ENCODE data around the gene RTL1.

RTL1 gene

DNA sequence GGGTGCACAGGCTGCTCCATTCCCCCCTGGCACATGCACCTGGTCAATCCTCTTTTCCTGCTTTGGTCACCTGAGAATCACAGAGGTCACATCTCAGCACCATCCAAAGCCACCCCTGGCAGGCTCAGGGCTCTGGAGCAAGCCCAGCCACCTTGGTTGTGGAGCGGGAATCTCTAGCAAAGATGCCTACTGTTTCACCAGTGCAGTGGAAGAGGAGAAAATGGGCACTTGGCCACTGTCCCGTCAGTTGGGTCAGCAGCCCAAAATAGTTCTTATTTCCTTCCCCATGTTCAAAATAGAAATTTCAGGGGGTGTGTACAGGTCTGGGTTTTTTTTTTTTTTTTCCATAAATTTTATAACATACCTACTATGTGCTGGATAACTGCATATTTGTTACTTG is 18.3 kb downstream of the RTL1 start:
- no peak overlapping the region for H2AFZ ChIP-seq (ENCODE audit: low read depth, low read length)
- DNase-seq = no peak
- TF ChIP-seq EZH2 (IDR thresholded peaks at IDR 0.05; ENCODE audit: borderline replicate concordance, low read depth, low read length, severe bottlenecking) = no peak
- TF ChIP-seq, protein P1, sequence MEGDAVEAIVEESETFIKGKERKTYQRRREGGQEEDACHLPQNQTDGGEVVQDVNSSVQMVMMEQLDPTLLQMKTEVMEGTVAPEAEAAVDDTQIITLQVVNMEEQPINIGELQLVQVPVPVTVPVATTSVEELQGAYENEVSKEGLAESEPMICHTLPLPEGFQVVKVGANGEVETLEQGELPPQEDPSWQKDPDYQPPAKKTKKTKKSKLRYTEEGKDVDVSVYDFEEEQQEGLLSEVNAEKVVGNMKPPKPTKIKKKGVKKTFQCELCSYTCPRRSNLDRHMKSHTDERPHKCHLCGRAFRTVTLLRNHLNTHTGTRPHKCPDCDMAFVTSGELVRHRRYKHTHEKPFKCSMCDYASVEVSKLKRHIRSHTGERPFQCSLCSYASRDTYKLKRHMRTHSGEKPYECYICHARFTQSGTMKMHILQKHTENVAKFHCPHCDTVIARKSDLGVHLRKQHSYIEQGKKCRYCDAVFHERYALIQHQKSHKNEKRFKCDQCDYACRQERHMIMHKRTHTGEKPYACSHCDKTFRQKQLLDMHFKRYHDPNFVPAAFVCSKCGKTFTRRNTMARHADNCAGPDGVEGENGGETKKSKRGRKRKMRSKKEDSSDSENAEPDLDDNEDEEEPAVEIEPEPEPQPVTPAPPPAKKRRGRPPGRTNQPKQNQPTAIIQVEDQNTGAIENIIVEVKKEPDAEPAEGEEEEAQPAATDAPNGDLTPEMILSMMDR (IDR thresholded peaks at IDR 0.05; ENCODE audit: borderline replicate concordance, extremely low read depth, low read length, poor library complexity, severe bottlenecking) = no peak

DNA sequence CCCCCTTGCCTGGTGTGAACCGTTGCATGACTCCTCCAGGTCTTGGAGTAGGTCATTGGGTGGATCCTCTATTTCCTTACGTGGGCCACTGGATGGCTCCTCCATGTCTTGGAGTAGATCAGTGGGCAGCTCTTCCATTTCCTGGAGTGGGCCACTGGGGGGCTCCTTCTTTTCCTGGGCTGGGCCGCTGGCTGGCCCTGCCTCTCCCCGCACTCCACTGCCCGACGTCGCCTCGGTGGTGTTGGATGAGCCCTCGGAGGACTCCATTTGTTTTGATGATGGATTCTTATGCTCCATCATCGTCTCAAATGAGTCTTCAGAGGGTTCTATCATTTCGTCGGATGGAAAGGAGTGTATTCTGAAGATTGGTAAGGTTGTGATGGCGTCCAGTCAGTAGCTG is 19.1 kb downstream of the RTL1 start:
- no peaks in the 10 kb centered on the region for H3K79me2 ChIP-seq (ENCODE audit: insufficient read depth, low read length)
- H3K27ac ChIP-seq (ENCODE audit: low read length) = no peak overlapping the region
- no peak overlapping the region for H2AFZ ChIP-seq (ENCODE audit: low read depth, low read length)
- no peaks in the 10 kb centered on the region for H3K4me1 ChIP-seq (ENCODE audit: insufficient read depth, low read length)
- no peak for DNase-seq
- TF ChIP-seq EZH2 (IDR thresholded peaks at IDR 0.05; ENCODE audit: borderline replicate concordance, low read depth, low read length, severe bottlenecking) = no peak
- TF ChIP-seq, protein P1 (IDR thresholded peaks at IDR 0.05; ENCODE audit: borderline replicate concordance, extremely low read depth, low read length, poor library complexity, severe bottlenecking) = no peak
- no peaks in the 10 kb centered on the region for H4K20me1 ChIP-seq (ENCODE audit: insufficient read depth, low read length)
- H3K4me2 ChIP-seq (ENCODE audit: insufficient read depth, low read length) = no peak overlapping the region
- peaks cover 3% of the 10 kb centered on the region for H3K9me3 ChIP-seq (ENCODE audit: insufficient read depth, low read length, severe bottlenecking)
- H3K27me3 ChIP-seq (ENCODE audit: insufficient read depth, low read length, poor library complexity) = peaks cover 26% of the 10 kb centered on the region
- no peak overlapping the region for H3K9ac ChIP-seq (ENCODE audit: low read depth, low read length)
- no peak overlapping the region for H3K4me3 ChIP-seq (ENCODE audit: low read depth in 1 of 2, low read length in 2 of 2)
- H3K36me3 ChIP-seq (ENCODE audit: insufficient read depth, low read length) = no peaks in the 10 kb centered on the region
- no peak for ATAC-seq (ENCODE audit: insufficient read depth, low read depth)

More for the DNA sequence above, 18.3 kb downstream of the RTL1 start:
- H3K27me3 ChIP-seq (ENCODE audit: insufficient read depth, low read length, poor library complexity) = peaks cover 29% of the 10 kb centered on the region
- H3K36me3 ChIP-seq (ENCODE audit: insufficient read depth, low read length) = no peaks in the 10 kb centered on the region
- no peak overlapping the region for H3K9ac ChIP-seq (ENCODE audit: low read depth, low read length)
- no peaks in the 10 kb centered on the region for H3K4me1 ChIP-seq (ENCODE audit: insufficient read depth, low read length)
- no peak for ATAC-seq (ENCODE audit: insufficient read depth, low read depth)
- H3K4me3 ChIP-seq (ENCODE audit: low read depth in 1 of 2, low read length in 2 of 2) = no peak overlapping the region
- H3K4me2 ChIP-seq (ENCODE audit: insufficient read depth, low read length) = no peak overlapping the region
- H3K27ac ChIP-seq (ENCODE audit: low read length) = no peak overlapping the region
- H3K9me3 ChIP-seq (ENCODE audit: insufficient read depth, low read length, severe bottlenecking) = peaks cover 3% of the 10 kb centered on the region
- H4K20me1 ChIP-seq (ENCODE audit: insufficient read depth, low read length) = no peaks in the 10 kb centered on the region
- H3K79me2 ChIP-seq (ENCODE audit: insufficient read depth, low read length) = no peaks in the 10 kb centered on the region

DNA sequence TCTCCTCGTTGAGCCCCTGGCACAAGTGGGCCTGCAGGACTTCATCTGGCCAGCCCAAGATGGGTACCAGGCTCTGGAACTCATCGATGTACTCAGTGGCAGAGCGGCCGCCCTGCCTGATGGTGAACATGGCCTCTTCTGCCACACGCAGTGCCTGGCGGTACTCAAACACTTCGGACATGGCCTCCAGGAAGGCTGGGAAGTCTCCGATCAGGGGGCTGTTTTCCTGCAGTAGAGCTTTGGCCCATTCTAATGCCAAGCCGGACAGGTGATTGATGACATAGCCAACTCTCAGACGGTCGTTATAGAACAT is 19.8 kb downstream of the RTL1 start:
- Histone ChIP-seq H4K20me1 (ENCODE audit: insufficient read depth, low read length) (no peaks in the 10 kb centered on the region), H3K36me3 (ENCODE audit: insufficient read depth, low read length) (no peaks in the 10 kb centered on the region), H3K27me3 (ENCODE audit: insufficient read depth, low read length, poor library complexity) (peaks cover 24% of the 10 kb centered on the region), H3K9ac (ENCODE audit: low read depth, low read length) (no peak overlapping the region), H3K79me2 (ENCODE audit: insufficient read depth, low read length) (no peaks in the 10 kb centered on the region), H3K4me2 (ENCODE audit: insufficient read depth, low read length) (no peak overlapping the region), H3K4me3 (ENCODE audit: low read depth in 1 of 2, low read length in 2 of 2) (no peak overlapping the region), H3K4me1 (ENCODE audit: insufficient read depth, low read length) (no peaks in the 10 kb centered on the region), H3K9me3 (ENCODE audit: insufficient read depth, low read length, severe bottlenecking) (peaks cover 3% of the 10 kb centered on the region), H3K27ac (ENCODE audit: low read length) (no peak overlapping the region), H2AFZ (ENCODE audit: low read depth, low read length) (no peak overlapping the region)
- no peak for TF ChIP-seq EZH2 (IDR thresholded peaks at IDR 0.05; ENCODE audit: borderline replicate concordance, low read depth, low read length, severe bottlenecking)
- TF ChIP-seq, protein P1 (IDR thresholded peaks at IDR 0.05; ENCODE audit: borderline replicate concordance, extremely low read depth, low read length, poor library complexity, severe bottlenecking) = no peak
- no peak for DNase-seq
- ATAC-seq (ENCODE audit: insufficient read depth, low read depth) = no peak

All from DND-41 (cell line).